CD4-positive, alpha-beta T cell (primary cell): ENCODE measurements around the gene XIRP1. TPM values are rescaled to one million over a fixed set of nuclear protein-coding genes. Genes with fewer than 3 reads are reported as not detected.

Experiments
- ATAC-seq: fragments of 200-7000 bp; cut with Tn5 transposase; one replicate; pipeline ENCODE4 v1.10.0; 2022; ENCODE audit warnings: mild to moderate bottlenecking; ENCODE audit not compliant: poor library complexity
- CTCF ChIA-PET: fragments of 350-600 bp; sonication (Branson Sonifier 250); formaldehyde crosslinking; loops from one replicate; lab custom pipeline; 2021; ENCODE audit warnings: antibody characterized with exemption, inconsistent platforms; lab: Charles Lee
- POLR2A ChIA-PET: fragments of 350-600 bp; sonication (Branson Sonifier 250); formaldehyde crosslinking; loops from one replicate; lab custom pipeline; 2021; ENCODE audit warnings: antibody characterized with exemption, inconsistent platforms; lab: Charles Lee
- DNase-seq, 14 experiments: peaks; one replicate each; pipeline ENCODE4 v3.0.0-alpha.2; 2013 to 2020; ENCODE audit warnings: mixed read lengths in 2 of 14
- H3K27ac ChIP-seq, 2 donors: one replicate each; pipeline versions ENCODE4 v1.5.1 to v1.7.0; 2013; ENCODE audit warnings: low read length in 2 of 2, low read depth in 1 of 2, mild to moderate bottlenecking in 1 of 2
- H3K27me3 ChIP-seq, 2 experiments: 1 replicate in 1 of 2; 2 replicates in 1 of 2; pipeline versions ENCODE4 v1.6.1 to v1.7.0; 2013; ENCODE audit warnings: low read length in 2 of 2, control low read depth in 1 of 2, mild to moderate bottlenecking in 1 of 2, moderate library complexity in 1 of 2; ENCODE audit not compliant: insufficient read depth in 2 of 2, control insufficient read depth in 1 of 2
- H3K36me3 ChIP-seq: one replicate; pipeline ENCODE4 v1.6.1; 2013; ENCODE audit warnings: low read length, control low read depth; ENCODE audit not compliant: insufficient read depth
- H3K4me1 ChIP-seq: one replicate; pipeline ENCODE4 v1.6.1; 2013; ENCODE audit warnings: low read length, control low read depth; ENCODE audit not compliant: insufficient read depth
- H3K4me3 ChIP-seq: one replicate; pipeline ENCODE4 v1.5.1; 2013; ENCODE audit warnings: mild to moderate bottlenecking, low read length, moderate library complexity
- H3K9me3 ChIP-seq, 2 experiments: 1 replicate in 1 of 2; 2 replicates in 1 of 2; pipeline versions ENCODE4 v1.6.1 to v1.7.0; 2013; ENCODE audit warnings: low read length in 2 of 2, mild to moderate bottlenecking in 2 of 2, control low read depth in 1 of 2, moderate library complexity in 1 of 2; ENCODE audit not compliant: control insufficient read depth in 1 of 2, insufficient read depth in 1 of 2
- H3K27ac Mint-ChIP-seq: one replicate; pipeline ENCODE4 v1.8.0; 2020; ENCODE audit warnings: mixed read lengths
- H3K27me3 Mint-ChIP-seq: one replicate; pipeline ENCODE4 v1.8.0; 2021; ENCODE audit warnings: mixed read lengths
- H3K36me3 Mint-ChIP-seq: one replicate; pipeline ENCODE4 v1.8.0; 2021; ENCODE audit warnings: low read depth, mixed read lengths
- H3K4me1 Mint-ChIP-seq: one replicate; pipeline ENCODE4 v1.8.0; 2021; ENCODE audit warnings: low read depth, mixed read lengths
- H3K4me3 Mint-ChIP-seq: one replicate; pipeline ENCODE4 v1.8.0; 2020; ENCODE audit warnings: mild to moderate bottlenecking, mixed read lengths
- H3K9me3 Mint-ChIP-seq: one replicate; pipeline ENCODE4 v1.8.0; 2020; ENCODE audit warnings: mixed read lengths
- intact Hi-C, 2 experiments: fragments of 100-400 bp; cut with DNase I in 1 of 2; cut with micrococcal nuclease in 1 of 2; formaldehyde crosslinking; loops; one replicate each; pipeline versions ENCODE4 v1.15.1 to v1.9.0; 2023 to 2025; cut with DNase I, micrococcal nuclease
- total RNA-seq, 174 experiments: library from RNA in 2 of 174; stranded (reverse) in 2 of 174; gene quantifications; one replicate each; pipeline ENCODE4 v1.2.3 and lab custom pipeline; 2021 to 2026
- TF ChIP-seq, protein P1 (sequence below): fragments of 200-600 bp; IDR thresholded peaks from one replicate; pipeline ENCODE4 v1.8.0; 2022; ENCODE audit warnings: antibody characterized with exemption, mild to moderate bottlenecking

XIRP1 gene
- total RNA-seq, 2 experiments from 2014 or later = not detected

- intact Hi-C loops = no loop called here
Observed at GRCh38 chr3:39184081-39184967, 8.1 kb downstream of the XIRP1 start.

GRCh38 chr3:39183211-39184080 is 8.9 kb downstream of the XIRP1 start:
- H3K36me3 Mint-ChIP-seq = no peaks in the 10 kb centered on the region
- H3K9me3 ChIP-seq = no peaks in the 10 kb centered on the region
- no peak overlapping the region for H3K27ac Mint-ChIP-seq
- ChIA-PET CTCF (interaction anchor here (1.1 kb wide), 1 partner anchor 57 kb away, joined by 3 read pairs; no protein-coding TSS in a partner anchor), POLR2A (no interaction called here)
- H3K4me3 Mint-ChIP-seq = no peak overlapping the region
- H3K27me3 Mint-ChIP-seq = no peaks in the 10 kb centered on the region
- no peak overlapping the region for H3K4me3 ChIP-seq
- H3K27me3 ChIP-seq = no peaks in the 10 kb centered on the region
- peaks cover 28% of the 10 kb centered on the region for H3K4me1 ChIP-seq
- TF ChIP-seq, protein P1, sequence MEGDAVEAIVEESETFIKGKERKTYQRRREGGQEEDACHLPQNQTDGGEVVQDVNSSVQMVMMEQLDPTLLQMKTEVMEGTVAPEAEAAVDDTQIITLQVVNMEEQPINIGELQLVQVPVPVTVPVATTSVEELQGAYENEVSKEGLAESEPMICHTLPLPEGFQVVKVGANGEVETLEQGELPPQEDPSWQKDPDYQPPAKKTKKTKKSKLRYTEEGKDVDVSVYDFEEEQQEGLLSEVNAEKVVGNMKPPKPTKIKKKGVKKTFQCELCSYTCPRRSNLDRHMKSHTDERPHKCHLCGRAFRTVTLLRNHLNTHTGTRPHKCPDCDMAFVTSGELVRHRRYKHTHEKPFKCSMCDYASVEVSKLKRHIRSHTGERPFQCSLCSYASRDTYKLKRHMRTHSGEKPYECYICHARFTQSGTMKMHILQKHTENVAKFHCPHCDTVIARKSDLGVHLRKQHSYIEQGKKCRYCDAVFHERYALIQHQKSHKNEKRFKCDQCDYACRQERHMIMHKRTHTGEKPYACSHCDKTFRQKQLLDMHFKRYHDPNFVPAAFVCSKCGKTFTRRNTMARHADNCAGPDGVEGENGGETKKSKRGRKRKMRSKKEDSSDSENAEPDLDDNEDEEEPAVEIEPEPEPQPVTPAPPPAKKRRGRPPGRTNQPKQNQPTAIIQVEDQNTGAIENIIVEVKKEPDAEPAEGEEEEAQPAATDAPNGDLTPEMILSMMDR = no peak
- ATAC-seq (no peak), DNase-seq (no peak)
- H3K9me3 Mint-ChIP-seq = no peaks in the 10 kb centered on the region
- H3K36me3 ChIP-seq = no peaks in the 10 kb centered on the region
- no peak overlapping the region for H3K27ac ChIP-seq
- H3K4me1 Mint-ChIP-seq = peaks cover 26% of the 10 kb centered on the region
- intact Hi-C loops = loop anchor here in 1 of 2 experiments (2.0 kb wide), 1 partner anchor 77 kb away; the partner anchor contains the start of genes GORASP1 and TTC21A

More at GRCh38 chr3:39184081-39184967, 8.1 kb downstream of the XIRP1 start:
- ChIA-PET CTCF (interaction anchor here (1.1 to 1.8 kb wide), 2 partner anchors 57 to 104 kb away, joined by 3 to 5 read pairs; no protein-coding TSS in a partner anchor), POLR2A (no interaction called here)
- Mint-ChIP-seq H3K9me3 (no peaks in the 10 kb centered on the region), H3K4me1 (peaks cover 19% of the 10 kb centered on the region), H3K4me3 (no peak overlapping the region), H3K36me3 (no peaks in the 10 kb centered on the region), H3K27ac (no peak overlapping the region), H3K27me3 (no peaks in the 10 kb centered on the region)
- H3K9me3 ChIP-seq = no peaks in the 10 kb centered on the region
- ATAC-seq (no peak), DNase-seq (no peak)
- peaks cover 19% of the 10 kb centered on the region for H3K4me1 ChIP-seq
- no peak overlapping the region for H3K27ac ChIP-seq
- no peaks in the 10 kb centered on the region for H3K36me3 ChIP-seq
- H3K4me3 ChIP-seq = no peak overlapping the region
- no peaks in the 10 kb centered on the region for H3K27me3 ChIP-seq
- TF ChIP-seq, protein P1 = no peak
